ENCODE measurements around the gene RPA4.

DNA sequence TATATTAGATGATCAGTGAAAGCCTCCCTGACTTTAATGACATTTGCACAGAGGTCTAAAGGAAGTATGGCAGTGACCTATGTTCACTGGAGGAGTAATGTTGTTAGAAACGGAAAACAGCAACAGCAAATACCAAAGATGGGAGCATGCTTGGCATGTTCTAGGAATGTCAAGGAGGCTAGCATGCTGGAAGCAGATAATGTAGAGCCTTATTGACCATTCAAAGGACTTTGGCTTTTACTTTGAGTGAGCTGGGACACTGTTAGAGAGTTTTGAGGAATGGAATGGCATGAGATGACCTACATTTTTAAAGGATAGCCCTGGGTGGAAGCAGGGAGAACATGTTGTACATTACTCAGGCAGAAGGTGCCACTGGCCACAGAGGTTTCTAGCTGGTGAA, 6.0 kb downstream of the RPA4 start:
- TF ChIP-seq, protein P1, sequence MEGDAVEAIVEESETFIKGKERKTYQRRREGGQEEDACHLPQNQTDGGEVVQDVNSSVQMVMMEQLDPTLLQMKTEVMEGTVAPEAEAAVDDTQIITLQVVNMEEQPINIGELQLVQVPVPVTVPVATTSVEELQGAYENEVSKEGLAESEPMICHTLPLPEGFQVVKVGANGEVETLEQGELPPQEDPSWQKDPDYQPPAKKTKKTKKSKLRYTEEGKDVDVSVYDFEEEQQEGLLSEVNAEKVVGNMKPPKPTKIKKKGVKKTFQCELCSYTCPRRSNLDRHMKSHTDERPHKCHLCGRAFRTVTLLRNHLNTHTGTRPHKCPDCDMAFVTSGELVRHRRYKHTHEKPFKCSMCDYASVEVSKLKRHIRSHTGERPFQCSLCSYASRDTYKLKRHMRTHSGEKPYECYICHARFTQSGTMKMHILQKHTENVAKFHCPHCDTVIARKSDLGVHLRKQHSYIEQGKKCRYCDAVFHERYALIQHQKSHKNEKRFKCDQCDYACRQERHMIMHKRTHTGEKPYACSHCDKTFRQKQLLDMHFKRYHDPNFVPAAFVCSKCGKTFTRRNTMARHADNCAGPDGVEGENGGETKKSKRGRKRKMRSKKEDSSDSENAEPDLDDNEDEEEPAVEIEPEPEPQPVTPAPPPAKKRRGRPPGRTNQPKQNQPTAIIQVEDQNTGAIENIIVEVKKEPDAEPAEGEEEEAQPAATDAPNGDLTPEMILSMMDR (conservative IDR thresholded peaks at IDR 0.05; ENCODE audit: low read length): no peak
- no peak for TF ChIP-seq EZH2phosphoT487 (IDR thresholded peaks at IDR 0.05; ENCODE audit: borderline replicate concordance)
